Ascending aorta (tissue), 2 donors: ENCODE measurements around the gene TEDDM1. TPM values are rescaled to one million over a fixed set of nuclear protein-coding genes. Genes with fewer than 3 reads are reported as not detected.

Source experiments
- DNase-seq, 2 donors: peaks; one replicate each; pipeline ENCODE4 v3.0.0-alpha.2; 2019; ENCODE audit warnings: low spot score in 2 of 2
- H3K27ac ChIP-seq, 2 donors: fragments of 200-600 bp; sonication (generic); one replicate each; pipeline ENCODE4 v1.5.1; 2016 to 2017; ENCODE audit warnings: mild to moderate bottlenecking in 1 of 2
- H3K27me3 ChIP-seq: fragments of 200-600 bp; sonication (generic); one replicate; pipeline ENCODE4 v1.5.1; 2017
- H3K36me3 ChIP-seq, 2 donors: fragments of 200-600 bp; sonication (generic); one replicate each; pipeline ENCODE4 v1.5.1; 2016
- H3K4me1 ChIP-seq, 2 donors: fragments of 200-600 bp; sonication (generic); one replicate each; pipeline ENCODE4 v1.5.1; 2016 to 2017; ENCODE audit warnings: mild to moderate bottlenecking in 1 of 2
- H3K4me3 ChIP-seq, 2 donors: fragments of 200-600 bp; sonication (generic); one replicate each; pipeline ENCODE4 v1.5.1; 2016 to 2017; ENCODE audit warnings: mild to moderate bottlenecking in 1 of 2
- H3K9me3 ChIP-seq, 2 donors: fragments of 200-600 bp; sonication (generic); one replicate each; pipeline ENCODE4 v1.5.1; 2016
- intact Hi-C: fragments of 100-400 bp; cut with DNase I; formaldehyde crosslinking; loops from one replicate; pipeline ENCODE4 v1.15.1; 2023
- total RNA-seq: library from RNA; depleted of rRNA; stranded (reverse); fragments of >200 nt; gene quantifications from one replicate; pipeline ENCODE4 v1.1.0, GENCODE V29; 2016
- TF ChIP-seq, protein P1 (sequence below), 3 experiments: fragments of 200-600 bp in 2 of 3; fragments of 450-650 bp in 1 of 3; sonication (generic) in 2 of 3; IDR thresholded peaks; one replicate each; pipeline ENCODE4 v1.5.1; 2016 to 2019; ENCODE audit warnings: antibody characterized with exemption in 3 of 3, mild to moderate bottlenecking in 1 of 3, moderate library complexity in 1 of 3

TEDDM1 gene
- total RNA-seq, 1 donor from 2014 or later, result not detected

DNA sequence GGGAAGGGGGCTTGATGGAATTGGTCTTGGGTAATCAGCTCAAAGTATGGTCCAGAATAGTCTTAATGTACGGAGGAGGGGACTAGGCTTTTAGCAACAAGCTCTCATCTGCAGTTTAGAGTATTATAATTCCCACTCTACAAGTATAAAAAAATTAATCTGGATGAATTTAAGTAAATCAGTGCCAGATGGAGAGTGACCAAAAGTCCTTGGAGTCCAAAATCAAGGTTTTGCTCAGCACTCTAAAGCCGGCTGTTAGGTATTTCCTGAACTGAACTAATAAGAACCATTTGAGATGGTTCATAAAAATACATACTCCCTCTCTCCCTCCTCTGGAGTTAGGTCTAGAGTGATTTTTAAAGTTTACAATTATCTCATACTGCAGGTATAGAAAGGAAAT lies 32.5 kb downstream of the TEDDM1 start:
- no peak overlapping the region for H3K27ac ChIP-seq
- no peaks in the 10 kb centered on the region for H3K9me3 ChIP-seq
- intact Hi-C loops, result no loop called here
- H3K27me3 ChIP-seq, result no peaks in the 10 kb centered on the region
- no peaks in the 10 kb centered on the region for H3K36me3 ChIP-seq
- no peak for DNase-seq
- no peaks in the 10 kb centered on the region for H3K4me1 ChIP-seq
- no peak overlapping the region for H3K4me3 ChIP-seq
- TF ChIP-seq, protein P1, sequence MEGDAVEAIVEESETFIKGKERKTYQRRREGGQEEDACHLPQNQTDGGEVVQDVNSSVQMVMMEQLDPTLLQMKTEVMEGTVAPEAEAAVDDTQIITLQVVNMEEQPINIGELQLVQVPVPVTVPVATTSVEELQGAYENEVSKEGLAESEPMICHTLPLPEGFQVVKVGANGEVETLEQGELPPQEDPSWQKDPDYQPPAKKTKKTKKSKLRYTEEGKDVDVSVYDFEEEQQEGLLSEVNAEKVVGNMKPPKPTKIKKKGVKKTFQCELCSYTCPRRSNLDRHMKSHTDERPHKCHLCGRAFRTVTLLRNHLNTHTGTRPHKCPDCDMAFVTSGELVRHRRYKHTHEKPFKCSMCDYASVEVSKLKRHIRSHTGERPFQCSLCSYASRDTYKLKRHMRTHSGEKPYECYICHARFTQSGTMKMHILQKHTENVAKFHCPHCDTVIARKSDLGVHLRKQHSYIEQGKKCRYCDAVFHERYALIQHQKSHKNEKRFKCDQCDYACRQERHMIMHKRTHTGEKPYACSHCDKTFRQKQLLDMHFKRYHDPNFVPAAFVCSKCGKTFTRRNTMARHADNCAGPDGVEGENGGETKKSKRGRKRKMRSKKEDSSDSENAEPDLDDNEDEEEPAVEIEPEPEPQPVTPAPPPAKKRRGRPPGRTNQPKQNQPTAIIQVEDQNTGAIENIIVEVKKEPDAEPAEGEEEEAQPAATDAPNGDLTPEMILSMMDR (IDR thresholded peaks at IDR 0.05), result no peak

DNA sequence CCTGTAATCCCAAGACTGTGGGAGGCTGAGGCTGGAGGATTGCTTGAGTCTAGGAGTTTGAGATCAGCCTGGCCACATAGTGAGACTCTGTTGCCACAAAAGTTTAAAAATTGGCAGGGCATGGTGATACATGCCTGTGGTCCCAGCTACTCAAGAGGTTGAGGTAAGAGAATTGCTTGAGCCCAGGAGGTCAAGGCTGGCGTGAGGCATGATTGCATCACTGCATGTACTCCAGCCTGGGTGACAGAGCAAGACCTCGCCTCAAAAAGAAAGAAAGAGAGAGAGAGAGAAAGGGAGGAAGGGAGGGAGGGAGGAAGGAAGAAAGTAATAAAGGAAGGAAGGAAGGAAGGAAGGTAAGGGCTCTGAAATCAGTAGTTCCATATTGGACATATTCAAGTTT lies 33.9 kb downstream of the TEDDM1 start:
- Histone ChIP-seq H3K27ac (no peak overlapping the region), H3K4me1 (no peaks in the 10 kb centered on the region), H3K36me3 (no peaks in the 10 kb centered on the region), H3K27me3 (no peaks in the 10 kb centered on the region), H3K9me3 (no peaks in the 10 kb centered on the region), H3K4me3 (no peak overlapping the region)
- no peak for DNase-seq
- intact Hi-C loops, result no loop called here
- TF ChIP-seq, protein P1 (IDR thresholded peaks at IDR 0.05), result no peak

DNA sequence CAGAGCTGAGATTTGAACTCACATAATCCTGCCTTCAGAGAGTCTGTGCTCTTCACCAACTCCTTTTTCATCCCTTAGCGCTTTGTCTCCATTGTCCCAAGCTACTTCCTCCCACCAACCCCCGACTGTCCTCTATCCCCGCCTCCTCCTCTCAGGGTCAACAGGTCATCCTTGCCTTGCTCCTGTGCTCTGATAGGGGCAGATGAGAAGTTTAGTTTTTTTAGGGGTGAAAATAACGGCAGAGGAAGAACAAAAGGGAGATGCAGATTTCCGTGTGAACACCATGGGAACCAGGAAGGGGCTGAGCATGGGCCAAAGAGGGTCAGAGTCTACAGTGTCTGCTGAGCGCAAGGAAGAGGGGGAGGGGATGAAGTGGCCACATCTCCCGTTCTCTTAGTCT lies 40.8 kb downstream of the TEDDM1 start:
- Histone ChIP-seq H3K4me3 (no peak overlapping the region), H3K27me3 (no peaks in the 10 kb centered on the region), H3K4me1 (no peaks in the 10 kb centered on the region), H3K27ac (no peak overlapping the region), H3K36me3 (no peaks in the 10 kb centered on the region), H3K9me3 (no peaks in the 10 kb centered on the region)
- DNase-seq, result no peak
- intact Hi-C loops, result no loop called here
- TF ChIP-seq, protein P1 (IDR thresholded peaks at IDR 0.05), result no peak

DNA sequence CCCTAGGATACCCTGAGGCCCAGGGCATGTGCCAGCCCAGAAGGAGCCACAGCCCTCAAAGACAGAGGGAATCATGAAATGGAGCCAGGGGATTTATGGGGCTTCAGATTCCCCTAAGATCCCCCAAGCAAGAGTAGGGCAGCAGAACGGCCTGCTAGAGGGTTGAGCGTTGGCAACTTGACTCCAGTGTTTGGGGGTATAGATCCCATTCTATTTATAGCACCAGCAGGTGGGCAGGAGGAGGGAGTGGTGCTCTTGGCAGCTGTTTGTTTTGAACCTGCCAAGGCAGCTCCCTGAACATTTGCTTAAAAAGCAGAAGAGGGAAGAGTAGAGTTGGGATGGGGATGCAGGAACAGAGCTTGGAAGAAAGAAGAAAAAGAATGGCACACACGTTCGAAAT lies 42.6 kb downstream of the TEDDM1 start:
- TF ChIP-seq, protein P1 (IDR thresholded peaks at IDR 0.05), result no peak
- Histone ChIP-seq H3K36me3 (no peaks in the 10 kb centered on the region), H3K27ac (no peak overlapping the region), H3K4me1 (no peaks in the 10 kb centered on the region), H3K27me3 (no peaks in the 10 kb centered on the region), H3K9me3 (no peaks in the 10 kb centered on the region), H3K4me3 (no peak overlapping the region)
- intact Hi-C loops, result no loop called here
- no peak for DNase-seq

DNA sequence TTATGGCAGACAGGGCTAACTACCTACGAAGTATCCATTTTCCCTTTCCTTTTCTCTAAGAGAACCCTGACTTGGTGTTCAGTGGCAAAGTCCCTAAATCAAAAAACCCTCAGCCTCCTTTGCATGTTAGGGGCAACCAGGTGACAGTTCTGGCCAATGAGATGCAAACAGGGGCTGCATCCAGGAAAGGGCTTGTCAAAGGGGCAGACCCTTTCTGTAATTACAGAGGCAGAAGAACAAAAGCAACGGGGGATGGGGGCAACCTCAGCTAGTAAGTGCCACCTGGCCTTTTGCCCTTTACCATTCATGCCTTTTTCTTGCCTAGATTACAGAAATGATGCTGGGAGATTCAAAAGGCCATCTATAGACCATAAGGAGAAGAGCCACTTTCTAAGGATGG lies 43.3 kb downstream of the TEDDM1 start:
- DNase-seq, result no peak
- no peaks in the 10 kb centered on the region for H3K4me1 ChIP-seq
- no peaks in the 10 kb centered on the region for H3K9me3 ChIP-seq
- no peak overlapping the region for H3K4me3 ChIP-seq
- TF ChIP-seq, protein P1 (IDR thresholded peaks at IDR 0.05), result no peak
- no peak overlapping the region for H3K27ac ChIP-seq
- intact Hi-C loops, result no loop called here
- H3K36me3 ChIP-seq, result no peaks in the 10 kb centered on the region
- no peaks in the 10 kb centered on the region for H3K27me3 ChIP-seq

DNA sequence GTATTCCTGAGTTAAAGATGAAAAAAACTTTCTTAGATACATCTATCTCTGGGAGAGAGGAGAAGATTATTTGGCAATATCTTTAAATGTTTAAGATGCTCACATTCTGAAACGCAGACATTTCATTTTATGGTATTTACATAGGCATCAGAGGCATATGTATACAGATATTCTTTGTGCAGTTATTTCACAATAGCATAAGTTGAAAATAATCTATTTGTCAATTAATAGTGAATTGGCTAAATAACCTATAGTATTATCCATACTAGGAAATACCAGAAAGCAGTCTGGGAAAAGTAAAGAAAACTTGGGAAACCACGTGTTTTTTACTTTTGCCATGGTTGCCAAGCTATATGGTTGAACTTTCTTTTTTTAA lies 44.8 kb downstream of the TEDDM1 start:
- no peaks in the 10 kb centered on the region for H3K36me3 ChIP-seq

More for the DNA sequence above, 44.8 kb downstream of the TEDDM1 start:
- TF ChIP-seq, protein P1 (IDR thresholded peaks at IDR 0.05), result no peak
- Histone ChIP-seq H3K4me1 (no peaks in the 10 kb centered on the region), H3K27me3 (no peaks in the 10 kb centered on the region), H3K27ac (no peak overlapping the region), H3K4me3 (no peak overlapping the region), H3K9me3 (no peaks in the 10 kb centered on the region)
- intact Hi-C loops, result no loop called here
- DNase-seq, result no peak
